ENCODE data around the gene OGFR. TPM values are rescaled to one million over a fixed set of nuclear protein-coding genes. Genes with fewer than 3 reads are reported as not detected.

The OGFR gene
- polyA plus RNA-seq, 3 donors from 2014 or later = 21.6 to 75.3 (median 31.3) TPM

DNA sequence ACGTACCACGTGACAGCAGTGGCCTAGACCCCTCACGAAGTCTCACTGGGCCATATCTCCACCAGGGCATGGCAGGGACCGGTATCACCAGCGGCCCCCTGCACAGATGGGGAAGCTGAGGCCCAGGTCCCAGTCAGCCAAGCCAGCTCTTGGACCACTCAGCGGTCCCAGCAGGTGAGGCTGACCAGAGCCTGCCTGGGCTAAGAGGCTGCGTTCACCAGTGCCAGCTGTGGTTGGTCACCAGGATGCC is 11.0 kb upstream of the OGFR start:
- no peak for DNase-seq
- peak overlapping the region; percentile 82 to 96 (median 94) for H3K27ac Mint-ChIP-seq
- H3K4me3 Mint-ChIP-seq = peak overlapping the region; percentile 75 to 92 (median 81)
- H3K4me1 Mint-ChIP-seq = peaks cover 29 to 46% of the 10 kb centered on the region in 2 donors
- H3K9me3 Mint-ChIP-seq = no peaks in the 10 kb centered on the region
- peaks cover 15 to 22% (median 16%) of the 10 kb centered on the region in 3 donors for H3K27me3 Mint-ChIP-seq (ENCODE audit: low read depth in 3 of 3)
- peaks cover 3 to 5% (median 4%) of the 10 kb centered on the region in 3 donors for H3K36me3 Mint-ChIP-seq

GRCh38 chr20:62794007-62794724 is 10.5 kb upstream of the OGFR start:
- peaks cover 15 to 22% (median 16%) of the 10 kb centered on the region in 3 donors for H3K27me3 Mint-ChIP-seq (ENCODE audit: low read depth in 3 of 3)
- H3K27ac Mint-ChIP-seq = peak overlapping the region; percentile 82 to 96 (median 95)
- H3K4me3 Mint-ChIP-seq = peak overlapping the region; percentile 87 to 92 (median 92)

GRCh38 chr20:62795023-62795761 is 9.4 kb upstream of the OGFR start:
- Mint-ChIP-seq H3K4me3 (peak overlapping the region; percentile 87 to 92 (median 92)), H3K27ac (peak overlapping the region; percentile 82 to 97 (median 95)), H3K27me3 (ENCODE audit: low read depth in 3 of 3) (peaks cover 15 to 22% (median 16%) of the 10 kb centered on the region in 3 donors), H3K4me1 (peaks cover 29 to 48% of the 10 kb centered on the region in 2 donors), H3K36me3 (peaks cover 3 to 11% (median 8%) of the 10 kb centered on the region in 3 donors), H3K9me3 (no peaks in the 10 kb centered on the region)
- DNase-seq = peak; percentile 55 to 63 (median 58)

More at GRCh38 chr20:62794007-62794724, 10.5 kb upstream of the OGFR start:
- Mint-ChIP-seq H3K9me3 (no peaks in the 10 kb centered on the region), H3K4me1 (peaks cover 29 to 46% of the 10 kb centered on the region in 2 donors), H3K36me3 (peaks cover 3 to 6% (median 4%) of the 10 kb centered on the region in 3 donors)
- peak; percentile 97 to 99 (median 98) for DNase-seq

- Mint-ChIP-seq H3K27me3 (ENCODE audit: low read depth in 3 of 3) (peaks cover 13 to 18% (median 15%) of the 10 kb centered on the region in 3 donors), H3K36me3 (peaks cover 3 to 13% (median 8%) of the 10 kb centered on the region in 3 donors), H3K27ac (peak overlapping the region in 3 of 6 donors; percentile 30 to 86 (median 57)), H3K4me3 (peak overlapping the region; percentile 35 to 82 (median 70)), H3K4me1 (peaks cover 22 to 41% of the 10 kb centered on the region in 2 donors), H3K9me3 (no peaks in the 10 kb centered on the region)
- DNase-seq = no peak
These were observed 7.7 kb upstream of the OGFR start for GRCh38 chr20:62796699-62797491.

GRCh38 chr20:62797671-62798532 is 6.7 kb upstream of the OGFR start:
- Mint-ChIP-seq H3K27me3 (ENCODE audit: low read depth in 3 of 3) (peaks cover 13 to 16% (median 15%) of the 10 kb centered on the region in 3 donors), H3K27ac (peak overlapping the region in 5 of 6 donors; percentile 7 to 91 (median 75)), H3K4me3 (peak overlapping the region; percentile 60 to 82 (median 70)), H3K36me3 (peaks cover 3 to 13% (median 8%) of the 10 kb centered on the region in 3 donors), H3K4me1 (peaks cover 22 to 34% of the 10 kb centered on the region in 2 donors), H3K9me3 (no peaks in the 10 kb centered on the region)
- no peak for DNase-seq

DNA sequence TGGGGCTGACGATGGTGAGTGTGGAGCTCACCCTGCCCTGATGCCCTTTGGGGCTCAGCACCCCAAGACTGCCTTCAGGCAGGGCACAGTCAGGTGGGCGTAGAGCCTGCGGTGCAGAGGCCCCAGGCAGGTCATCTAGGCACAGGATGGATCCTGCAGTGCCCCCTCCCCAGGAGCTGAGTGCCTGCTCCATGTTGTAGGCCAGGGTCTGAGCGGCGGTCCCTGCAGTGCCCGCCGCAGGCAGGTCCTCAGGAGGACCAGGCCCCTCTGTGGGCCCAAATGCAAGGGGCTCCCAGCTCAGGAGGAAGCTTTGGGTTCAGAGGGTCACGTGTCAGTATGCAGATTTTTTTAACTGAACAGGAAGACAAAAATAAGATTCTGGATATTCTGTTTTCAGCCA is 5.6 kb upstream of the OGFR start:
- no peak for DNase-seq
- no peaks in the 10 kb centered on the region for H3K9me3 Mint-ChIP-seq
- peaks cover 3 to 13% (median 8%) of the 10 kb centered on the region in 3 donors for H3K36me3 Mint-ChIP-seq
- H3K27ac Mint-ChIP-seq = no peak overlapping the region
- peaks cover 16 to 29% of the 10 kb centered on the region in 2 donors for H3K4me1 Mint-ChIP-seq
- peak overlapping the region in 1 of 5 donors; percentile 18 for H3K4me3 Mint-ChIP-seq
- H3K27me3 Mint-ChIP-seq (ENCODE audit: low read depth in 3 of 3) = peaks cover 14 to 20% (median 15%) of the 10 kb centered on the region in 3 donors

DNA sequence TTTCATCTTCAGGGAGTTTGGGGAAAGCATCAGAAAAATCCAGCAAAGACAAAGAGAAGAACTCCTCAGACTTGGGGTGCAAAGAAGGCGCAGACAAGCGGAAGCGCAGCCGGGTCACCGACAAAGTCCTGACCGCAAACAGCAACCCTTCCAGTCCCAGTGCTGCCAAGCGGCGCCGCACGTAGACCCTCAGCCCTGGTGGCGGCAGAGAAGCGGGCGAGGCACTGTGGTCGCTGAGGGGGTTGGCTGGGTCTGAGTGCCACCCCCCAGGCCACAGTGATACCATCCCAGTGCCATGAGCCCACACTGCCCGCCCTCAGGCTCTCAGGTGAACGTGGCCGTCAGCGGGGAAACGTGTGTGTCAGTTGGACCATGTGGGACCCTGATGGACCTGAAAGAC is 5.2 kb upstream of the OGFR start:
- Mint-ChIP-seq H3K4me3 (no peak overlapping the region), H3K27ac (no peak overlapping the region), H3K36me3 (peaks cover 3 to 13% (median 8%) of the 10 kb centered on the region in 3 donors), H3K9me3 (no peaks in the 10 kb centered on the region), H3K4me1 (peaks cover 19 to 32% of the 10 kb centered on the region in 2 donors), H3K27me3 (ENCODE audit: low read depth in 3 of 3) (peaks cover 14 to 20% (median 16%) of the 10 kb centered on the region in 3 donors)
- no peak for DNase-seq

GRCh38 chr20:62799873-62800272 is 4.8 kb upstream of the OGFR start:
- DNase-seq = no peak
- H3K27ac Mint-ChIP-seq = peak overlapping the region in 1 of 6 donors; percentile 31
- peak overlapping the region in 2 of 5 donors; percentile 13 to 24 for H3K4me3 Mint-ChIP-seq
- peaks cover 11 to 18% (median 13%) of the 10 kb centered on the region in 3 donors for H3K27me3 Mint-ChIP-seq (ENCODE audit: low read depth in 3 of 3)
- H3K36me3 Mint-ChIP-seq = peaks cover 3 to 13% (median 8%) of the 10 kb centered on the region in 3 donors
- H3K4me1 Mint-ChIP-seq = peaks cover 19 to 31% of the 10 kb centered on the region in 2 donors
- H3K9me3 Mint-ChIP-seq = no peaks in the 10 kb centered on the region

GRCh38 chr20:62800314-62801259 is 4.0 kb upstream of the OGFR start:
- H3K27ac Mint-ChIP-seq = peak overlapping the region in 1 of 6 donors; percentile 31
- peaks cover 11 to 15% (median 13%) of the 10 kb centered on the region in 3 donors for H3K27me3 Mint-ChIP-seq (ENCODE audit: low read depth in 3 of 3)
- no peak for DNase-seq
- peak overlapping the region in 2 of 5 donors; percentile 3 to 24 for H3K4me3 Mint-ChIP-seq
- peaks cover 19 to 31% of the 10 kb centered on the region in 2 donors for H3K4me1 Mint-ChIP-seq
- H3K36me3 Mint-ChIP-seq = peaks cover 3 to 13% (median 8%) of the 10 kb centered on the region in 3 donors
- no peaks in the 10 kb centered on the region for H3K9me3 Mint-ChIP-seq

DNA sequence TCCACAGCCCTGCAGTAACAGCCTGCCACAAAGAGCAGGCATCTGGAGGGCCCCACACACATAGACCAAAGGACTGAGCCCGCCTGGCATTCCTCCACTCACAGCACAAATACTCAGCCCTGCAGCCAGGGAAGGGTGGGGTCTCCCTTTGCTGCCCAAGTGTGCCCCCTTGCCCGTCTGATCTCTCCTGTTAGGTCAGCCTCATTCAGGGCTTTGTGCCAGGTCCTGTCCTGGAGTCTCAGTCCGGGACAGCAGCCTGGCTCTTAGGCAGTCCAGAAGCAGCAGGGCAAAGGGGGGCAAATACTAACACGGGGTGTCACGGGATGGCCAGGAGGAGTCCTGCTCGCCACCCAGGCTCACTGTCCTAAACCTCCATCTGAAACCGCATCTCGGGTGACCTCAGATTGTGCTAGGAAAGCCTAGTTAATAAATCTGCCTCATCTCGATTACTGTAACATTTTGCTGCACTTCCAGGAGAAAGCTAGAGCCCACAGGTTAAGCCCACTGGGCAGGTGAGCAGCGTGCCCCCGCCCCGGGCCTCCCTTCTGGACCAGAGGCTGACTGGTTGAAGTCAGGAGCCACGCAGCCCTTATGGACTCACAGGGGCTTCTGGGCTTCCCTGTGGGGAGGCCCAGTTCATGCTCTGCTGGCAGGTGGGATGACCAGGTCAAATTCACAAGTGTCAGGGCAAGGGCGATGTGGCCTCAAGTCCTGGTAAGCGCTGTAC is 3.2 kb upstream of the OGFR start:
- Mint-ChIP-seq H3K9me3 (no peaks in the 10 kb centered on the region), H3K4me1 (peaks cover 20 to 34% of the 10 kb centered on the region in 2 donors), H3K27ac (peak overlapping the region in 2 of 6 donors; percentile 5 to 46), H3K4me3 (no peak overlapping the region), H3K36me3 (peaks cover 3 to 13% (median 8%) of the 10 kb centered on the region in 3 donors), H3K27me3 (ENCODE audit: low read depth in 3 of 3) (peaks cover 6 to 12% (median 10%) of the 10 kb centered on the region in 3 donors)
- DNase-seq = no peak

DNA sequence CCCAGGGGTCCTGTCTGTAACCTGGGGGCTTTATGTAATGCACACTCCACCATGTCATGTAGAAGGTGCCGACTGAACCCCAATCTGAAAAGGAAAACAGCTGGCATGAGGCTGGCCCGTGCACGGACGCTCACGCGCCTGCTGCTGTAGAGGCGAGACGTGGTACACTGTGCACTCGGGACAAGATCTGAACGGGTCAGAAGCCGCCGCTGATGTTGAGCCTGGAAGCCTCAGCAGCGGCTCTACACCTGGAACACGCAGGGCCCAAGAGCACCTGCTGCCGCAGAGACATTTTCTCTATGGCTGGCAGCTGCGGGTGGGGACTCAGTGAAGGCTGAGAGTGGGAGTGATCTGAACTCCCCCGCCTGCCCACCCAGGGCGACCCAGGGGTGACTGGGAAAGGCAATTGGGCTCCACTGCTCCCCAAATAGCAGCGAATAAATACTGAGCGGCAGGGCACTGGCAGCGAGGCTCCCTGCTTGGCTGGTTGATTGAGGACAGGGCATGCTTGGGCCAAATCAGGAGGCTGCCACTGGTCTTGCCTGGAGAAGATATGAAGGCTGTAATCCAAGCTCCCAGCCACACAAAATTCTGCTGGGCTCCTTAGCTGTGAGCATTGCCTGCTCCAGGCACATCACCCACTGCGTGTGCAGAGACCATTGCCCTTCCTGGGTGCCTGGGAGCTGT is 2.5 kb upstream of the OGFR start:
- Mint-ChIP-seq H3K27me3 (ENCODE audit: low read depth in 3 of 3) (peaks cover 5 to 11% (median 7%) of the 10 kb centered on the region in 3 donors), H3K36me3 (peaks cover 3 to 13% (median 8%) of the 10 kb centered on the region in 3 donors), H3K27ac (peak overlapping the region in 2 of 6 donors; percentile 46 to 49), H3K4me3 (peak overlapping the region in 1 of 5 donors; percentile 24), H3K4me1 (peaks cover 25 to 36% of the 10 kb centered on the region in 2 donors), H3K9me3 (no peaks in the 10 kb centered on the region)
- no peak for DNase-seq
